HepG2 (cell line): ENCODE measurements around the gene RPH3AL.

Experiments used
- SNRNP70 ChIP-seq: fragments of 200-400 bp; formaldehyde crosslinking; IDR thresholded peaks from 2 replicates; pipeline ENCODE4 v1.6.1; 2017; ENCODE audit warnings: mild to moderate bottlenecking, low read depth, low read length, moderate library complexity
- ZFP62 ChIP-seq: sonication (generic); formaldehyde crosslinking; IDR thresholded peaks from 2 replicates; pipeline ENCODE4 v1.4.0; 2020; ENCODE audit warnings: missing genetic modification reagents
- ZSCAN12 ChIP-seq: sonication (generic); formaldehyde crosslinking; IDR thresholded peaks from 2 replicates; pipeline ENCODE4 v1.9.0; 2021; ENCODE audit warnings: mild to moderate bottlenecking, missing genetic modification reagents

DNA sequence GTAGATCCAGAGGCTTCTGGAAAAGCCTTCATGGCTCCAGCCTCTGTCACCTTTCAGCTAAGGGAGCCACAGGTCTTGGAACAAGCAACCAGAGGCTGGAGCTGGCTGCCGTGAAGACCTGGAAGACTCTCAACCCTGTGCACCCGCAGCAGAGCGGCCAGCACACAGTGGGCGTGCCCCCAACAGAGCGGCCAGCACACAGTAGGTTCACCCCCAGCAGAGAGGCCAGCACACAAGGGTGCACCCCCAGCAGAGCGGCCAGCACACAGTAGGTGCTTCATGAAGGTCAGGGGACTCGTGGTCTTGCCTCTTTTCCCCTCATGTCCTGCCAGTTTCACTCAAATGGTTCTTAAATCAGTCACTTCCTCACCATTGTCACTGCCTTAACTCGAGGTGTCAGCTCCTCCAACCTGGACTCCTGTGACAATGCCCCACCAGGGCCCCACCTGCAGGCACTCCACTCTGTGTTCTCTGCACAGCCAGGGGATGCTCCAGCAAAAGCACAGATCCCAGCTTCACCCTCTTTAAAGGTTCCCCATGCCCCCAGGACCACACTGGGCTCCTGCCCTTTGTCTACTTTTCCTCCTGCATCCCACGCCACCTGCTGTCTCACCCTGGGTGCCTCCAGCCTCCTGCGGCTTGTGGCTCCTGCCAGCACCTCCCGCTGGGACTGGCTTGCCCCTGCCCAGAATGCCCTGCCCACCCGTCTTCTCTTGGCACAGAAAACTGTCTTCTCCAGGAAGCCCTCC, 128.7 kb downstream of the RPH3AL start:
- no peak for TF ChIP-seq SNRNP70
- no peak for TF ChIP-seq ZFP62 (CRISPR knock-in tag)
- TF ChIP-seq ZSCAN12 = no peak
